GM21447 (cell line): ENCODE results near the gene CIDEB.

Experiments
- ATAC-seq: cut with Tn5 transposase; IDR thresholded peaks from one replicate; pipeline ENCODE4 v1.9.1; 2021; ENCODE audit not compliant: unreplicated experiment

CIDEB gene

GRCh38 chr14:24270537-24271133 lies 37.1 kb downstream of the CIDEB start:
- ATAC-seq, result no peak

DNA sequence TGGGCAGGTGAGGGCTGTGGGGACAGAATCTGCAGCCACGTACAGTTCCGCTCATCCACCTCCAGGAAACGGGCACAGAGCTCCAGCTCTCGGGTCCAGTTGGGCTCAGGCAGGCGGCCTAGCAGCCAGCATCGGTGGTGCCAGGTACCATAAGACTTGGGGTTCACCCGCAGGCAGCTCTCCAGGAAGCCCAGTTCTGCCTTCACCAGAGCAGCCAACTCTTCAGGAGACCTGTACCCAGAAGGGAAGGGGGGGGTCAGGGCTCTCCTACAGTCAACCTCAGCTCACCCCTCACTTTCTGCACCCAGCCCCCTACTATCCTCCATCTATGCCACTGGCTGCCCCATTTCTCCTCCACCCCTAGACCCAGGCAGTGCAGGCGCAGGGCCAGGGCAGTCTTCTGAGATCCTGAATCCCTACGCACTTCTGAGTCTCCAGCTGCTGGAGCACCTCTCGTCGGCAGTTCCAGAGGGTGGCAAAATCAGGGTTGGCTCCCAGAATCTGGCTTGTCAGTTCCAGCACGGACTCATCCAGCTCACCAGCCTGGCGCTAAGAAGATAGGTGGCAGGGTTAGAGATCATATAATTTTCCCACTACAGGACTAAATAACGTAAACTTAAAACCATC lies 37.8 kb downstream of the CIDEB start:
- ATAC-seq, result no peak

DNA sequence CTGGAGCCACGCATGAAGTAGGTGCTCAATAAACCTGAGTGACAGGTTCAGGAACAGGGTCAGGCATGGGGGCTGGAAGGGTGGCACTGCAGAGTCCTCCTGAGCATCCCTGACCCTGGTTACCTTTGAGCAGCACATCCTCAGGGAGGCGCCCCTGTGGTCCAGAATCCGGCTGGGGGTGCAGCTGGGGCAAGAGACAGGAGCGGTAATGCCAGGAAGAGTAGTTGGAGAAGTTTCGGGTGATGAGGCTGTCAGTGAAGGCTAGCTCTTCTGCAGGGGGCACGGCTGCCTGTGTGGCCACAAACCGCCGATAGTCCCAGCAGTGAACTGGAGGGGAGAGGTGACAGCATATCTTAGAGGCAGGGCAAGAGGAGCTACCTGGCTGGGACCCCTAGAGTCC lies 38.4 kb downstream of the CIDEB start:
- no peak for ATAC-seq

DNA sequence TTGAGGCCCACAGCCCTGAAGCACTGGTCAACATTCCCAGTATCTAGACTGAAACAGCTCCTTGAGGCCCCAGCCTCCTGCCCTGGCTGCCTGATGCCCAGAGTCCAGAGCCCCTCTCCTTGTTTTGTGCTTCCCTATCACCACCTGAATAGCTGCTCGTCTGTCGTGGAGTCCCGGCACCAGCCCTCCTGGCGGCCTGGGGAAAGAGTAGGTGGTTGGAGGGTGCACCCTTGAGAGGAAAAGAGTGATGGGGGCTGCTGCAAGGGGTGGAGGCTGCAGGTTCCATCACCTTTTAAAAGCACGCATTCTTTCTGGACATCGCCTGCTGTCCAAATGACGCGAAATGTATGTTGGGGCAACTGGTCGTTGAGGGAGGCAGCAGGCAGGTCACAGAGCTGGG lies 39.6 kb downstream of the CIDEB start:
- no peak for ATAC-seq

- ATAC-seq, result no peak
Observed at GRCh38 chr14:24267516-24267915, 40.3 kb downstream of the CIDEB start.

- ATAC-seq, result no peak
Observed at GRCh38 chr14:24266344-24267244, 41.2 kb downstream of the CIDEB start.

DNA sequence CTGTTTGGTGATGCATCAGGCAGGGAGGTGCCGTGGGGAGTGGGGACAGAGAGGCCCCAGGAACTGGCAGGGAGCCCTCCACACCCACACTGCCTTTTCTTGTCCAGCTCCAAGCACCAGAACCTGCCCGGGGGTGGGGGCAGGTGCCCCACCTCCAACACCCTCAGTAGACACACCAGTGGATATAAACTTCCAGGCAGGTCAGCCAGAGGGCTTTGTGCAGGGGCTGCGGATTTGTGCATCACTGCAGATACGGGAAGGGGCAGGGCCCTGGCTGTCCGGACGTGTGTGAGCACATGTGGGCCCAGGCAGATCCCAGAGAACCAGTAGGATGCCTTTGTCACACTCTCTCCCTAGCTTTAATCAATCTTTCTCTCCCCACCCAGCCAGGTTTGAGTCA lies 43.5 kb downstream of the CIDEB start:
- no peak for ATAC-seq

GRCh38 chr14:24263848-24264247 lies 43.9 kb downstream of the CIDEB start:
- no peak for ATAC-seq

GRCh38 chr14:24262821-24263733 lies 44.7 kb downstream of the CIDEB start, which contains the start of gene TGM1:
Gene TGM1, minus strand, starts transcription at chr14:24263177. Its CDS starts 825 bp downstream, at chr14:24262352.
- no peak for ATAC-seq

DNA sequence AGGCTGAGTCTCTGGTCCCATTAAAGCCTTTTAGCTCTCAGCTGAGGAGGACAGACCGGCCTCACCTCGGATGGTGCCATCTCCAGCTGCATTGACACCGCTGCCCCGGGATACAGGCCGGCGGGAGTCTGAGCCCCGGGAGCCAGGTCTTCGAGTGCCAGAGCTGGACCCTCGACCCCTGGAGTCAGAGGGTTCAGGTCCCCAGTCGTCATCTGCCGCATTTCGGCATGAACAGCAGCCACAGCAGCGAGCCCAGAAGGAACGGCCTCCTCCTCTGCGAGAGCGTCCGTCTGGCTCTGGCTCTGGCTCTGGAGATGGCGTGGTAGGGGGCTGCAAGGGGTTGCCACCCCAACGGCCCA lies 45.8 kb downstream of the CIDEB start:
- ATAC-seq, result no peak

- no peak for ATAC-seq
Observed at GRCh38 chr14:24261256-24261968, 46.4 kb downstream of the CIDEB start.

DNA sequence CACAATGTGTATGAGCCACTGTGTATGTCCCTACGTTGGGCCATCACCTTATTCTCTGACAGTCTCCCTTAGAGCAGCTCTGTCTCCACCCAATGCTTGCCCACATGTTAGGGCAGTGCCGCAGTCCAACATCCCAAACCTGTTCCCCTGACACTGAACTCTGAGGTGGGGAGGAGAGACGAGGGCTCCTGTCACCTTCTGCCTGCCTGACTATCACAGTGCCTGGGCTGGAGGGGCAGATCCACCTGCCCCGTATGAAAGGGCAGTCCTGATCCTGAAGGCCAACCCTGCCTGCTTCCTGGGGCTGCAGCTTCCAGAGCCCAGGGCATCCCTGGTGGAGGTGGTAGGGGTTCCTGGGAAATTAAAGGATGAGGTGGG lies 47.0 kb downstream of the CIDEB start:
- no peak for ATAC-seq

DNA sequence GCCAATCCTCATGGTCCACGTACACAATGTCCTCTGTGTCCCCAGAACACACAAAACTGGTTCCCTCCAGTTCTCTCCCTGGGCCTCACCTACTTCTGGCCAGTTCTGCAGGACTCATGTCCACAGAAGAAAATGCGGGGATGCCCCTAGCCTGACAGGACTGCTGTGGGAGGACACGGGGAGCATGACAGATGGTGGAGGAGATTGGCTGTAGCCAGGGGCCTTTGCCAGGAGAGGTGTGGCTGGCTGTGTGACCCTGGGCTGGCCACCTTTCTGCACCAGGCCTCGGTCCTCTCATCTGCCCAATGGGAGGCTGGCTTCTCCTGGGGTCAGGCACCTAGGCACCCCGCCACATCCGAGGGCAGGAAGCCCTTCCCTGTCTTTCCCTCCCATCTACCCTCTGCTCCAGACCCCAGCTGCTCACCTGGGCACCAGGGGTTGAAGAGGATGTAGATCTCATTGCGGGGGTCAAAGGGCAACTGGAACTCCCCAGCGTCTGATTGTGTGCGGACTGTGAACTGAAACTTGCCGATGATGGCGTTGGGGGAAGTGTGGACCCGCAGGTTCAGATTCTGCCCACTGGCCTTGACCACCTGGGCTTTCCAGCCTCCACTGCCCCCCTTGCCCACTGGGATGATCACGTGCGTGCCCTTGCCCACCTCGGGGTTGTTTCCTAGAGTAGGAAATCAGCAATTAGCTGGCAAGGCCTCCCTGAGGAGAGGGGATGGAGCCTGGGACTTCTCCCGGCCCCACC lies 47.6 kb downstream of the CIDEB start:
- no peak for ATAC-seq

GRCh38 chr14:24259282-24260025 lies 48.3 kb downstream of the CIDEB start:
- ATAC-seq, result no peak

- ATAC-seq, result no peak
Observed at GRCh38 chr14:24258548-24259265, 49.1 kb downstream of the CIDEB start.

- ATAC-seq, result no peak
Observed at GRCh38 chr14:24258119-24258518, 49.7 kb downstream of the CIDEB start.

GRCh38 chr14:24256960-24257359 lies 50.8 kb downstream of the CIDEB start:
- no peak for ATAC-seq

- no peak for ATAC-seq
Observed at GRCh38 chr14:24255931-24256711, 51.7 kb downstream of the CIDEB start.
